Right cardiac atrium (tissue), 5 donors: ENCODE results near the gene EDARADD. TPM values are rescaled to one million over a fixed set of nuclear protein-coding genes. Genes with fewer than 3 reads are reported as not detected.
"Not testable (repeated sequence)": the region's sequence is repeated elsewhere in the genome, so short reads cannot be mapped to it uniquely, and the experiment has no call there.

Source experiments
- ATAC-seq, 2 donors: fragments of 200-7000 bp; cut with Tn5 transposase; one replicate each; pipeline versions ENCODE4 v1.8.0 to v1.9.1; 2020; ENCODE audit warnings: moderate library complexity in 2 of 2, mild to moderate bottlenecking in 1 of 2
- DNase-seq, 3 donors: peaks; one replicate each; pipeline ENCODE4 v3.0.0-alpha.2; 2020
- H3K27ac ChIP-seq: one replicate; pipeline ENCODE4 v1.5.1; 2013; ENCODE audit warnings: mild to moderate bottlenecking, low read length, control low read depth, moderate library complexity
- H3K27me3 ChIP-seq: one replicate; pipeline ENCODE4 v1.6.1; 2013; ENCODE audit not compliant: control insufficient read depth, insufficient read depth
- H3K4me1 ChIP-seq: one replicate; pipeline ENCODE4 v1.6.1; 2013; ENCODE audit warnings: low read length; ENCODE audit not compliant: control insufficient read depth, insufficient read depth
- H3K4me3 ChIP-seq: one replicate; pipeline ENCODE4 v1.5.1; 2013; ENCODE audit warnings: low read length, control low read depth
- H3K9me3 ChIP-seq: one replicate; pipeline ENCODE4 v1.6.1; 2013; ENCODE audit warnings: low read length; ENCODE audit not compliant: control insufficient read depth
- WGBS: extraction: QIAGEN DNeasy Blood & Tissue Kit; methylation state at CpG from one replicate; pipeline ENCODE4 v1.1.7; 2013; 5-methylcytosine and 5-hydroxymethylcytosine counted together
- intact Hi-C, 4 donors: fragments of 100-400 bp; cut with DNase I; formaldehyde crosslinking; loops; one replicate each; pipeline versions ENCODE4 v1.11.0 to v1.14.0; 2022 to 2023
- long read RNA-seq, 4 donors: library from polyadenylated mRNA; unstranded; transcript quantifications; one replicate each; pipeline ENCODE4 v2.0.0, GENCODE V29; 2020 to 2021
- polyA plus RNA-seq: library from polyadenylated mRNA; stranded (reverse); fragments of 200-250 nt; gene quantifications from one replicate; pipeline ENCODE4 v1.2.3, GENCODE V29; 2013
- total RNA-seq, 4 donors: library from RNA; stranded (reverse); fragmentation: NEBNext Ultra II Directional; extraction: Animal tissue kit (Norgen Biotek cat#: 25700); gene quantifications; one replicate each; pipeline ENCODE4 v1.2.1, GENCODE V29; 2021
- donor health status: healthy with polysubstance abuse.
- donor health status: DM: no; HTN: yes; CAD: no.
- donor health status: DM: no; HTN: no; CAD: no.
- donor health status: DM: no; HTN: yes; CAD: no; lungs with severe emphysema.
- donor health status: DM: yes; HTN: yes; CAD: no.

The EDARADD gene
- total RNA-seq (under 1 TPM; 0.18 to 0.40 (median 0.31) TPM), polyA plus RNA-seq (0.11 TPM)
- long read RNA-seq, donor 1 = 0 reads
- long read RNA-seq, donor 2 = 0 reads
- long read RNA-seq, donor 3, partial matches to known transcripts = 0 of 1 reads
- long read RNA-seq, donor 3, other reads (novel, unspliced or antisense) = 0 of 1 reads
- long read RNA-seq, donor 4 = 0 reads

- no peaks in the 10 kb centered on the region for H3K27me3 ChIP-seq
- no peak for ATAC-seq
- H3K4me1 ChIP-seq = no peaks in the 10 kb centered on the region
- no peaks in the 10 kb centered on the region for H3K9me3 ChIP-seq
- no peak for DNase-seq
- H3K27ac ChIP-seq = no peak within 1 kb of the TSS
- 67% methylated on average over 13 of the region's 13 CpGs for WGBS
- H3K4me3 ChIP-seq = peak within 1 kb of the TSS; percentile 73
- intact Hi-C loops = no loop called here
Measured at GRCh38 chr1:236393681-236394481, at the start of gene EDARADD. EDARADD (plus strand) TSS chr1:236394286; CDS start chr1:236394445, 159 bp downstream.

GRCh38 chr1:236345728-236346127, 48.4 kb upstream of the EDARADD start:
- WGBS = 17% methylated on average over 1 of the region's 1 CpG
- Histone ChIP-seq H3K4me3 (no peak overlapping the region), H3K27me3 (no peaks in the 10 kb centered on the region), H3K4me1 (no peaks in the 10 kb centered on the region), H3K27ac (no peak overlapping the region), H3K9me3 (no peaks in the 10 kb centered on the region)
- ATAC-seq = no peak
- DNase-seq = no peak
- intact Hi-C loops = no loop called here

- ATAC-seq (peak in 1 of 2 donors; percentile 19), DNase-seq (no peak)
- Histone ChIP-seq H3K4me1 (no peaks in the 10 kb centered on the region), H3K4me3 (no peak overlapping the region), H3K27me3 (no peaks in the 10 kb centered on the region), H3K27ac (no peak overlapping the region), H3K9me3 (no peaks in the 10 kb centered on the region)
- WGBS = 83% methylated on average over 31 of the region's 31 CpGs
- intact Hi-C loops = no loop called here
Measured at GRCh38 chr1:236348071-236348470, 46.0 kb upstream of the EDARADD start.

GRCh38 chr1:236350308-236350707, 43.8 kb upstream of the EDARADD start:
- ATAC-seq (no peak), DNase-seq (no peak)
- 84% methylated on average over 5 of the region's 5 CpGs for WGBS
- Histone ChIP-seq H3K27me3 (no peaks in the 10 kb centered on the region), H3K27ac (no peak overlapping the region), H3K4me3 (no peak overlapping the region), H3K4me1 (no peaks in the 10 kb centered on the region), H3K9me3 (no peaks in the 10 kb centered on the region)
- intact Hi-C loops = no loop called here

GRCh38 chr1:236351875-236352573, 42.1 kb upstream of the EDARADD start:
- intact Hi-C loops = no loop called here
- WGBS = 67% methylated on average over 7 of the region's 7 CpGs
- H3K4me1 ChIP-seq = no peaks in the 10 kb centered on the region
- no peaks in the 10 kb centered on the region for H3K27me3 ChIP-seq
- ATAC-seq = no peak
- no peaks in the 10 kb centered on the region for H3K9me3 ChIP-seq
- H3K4me3 ChIP-seq = no peak overlapping the region
- no peak overlapping the region for H3K27ac ChIP-seq
- no peak for DNase-seq

GRCh38 chr1:236352747-236353146, 41.3 kb upstream of the EDARADD start:
- WGBS = 98% methylated on average over 4 of the region's 4 CpGs
- H3K4me1 ChIP-seq, H3K4me3 ChIP-seq, H3K27ac ChIP-seq, DNase-seq, H3K9me3 ChIP-seq, intact Hi-C loops, ATAC-seq, H3K27me3 ChIP-seq: not testable (repeated sequence)

GRCh38 chr1:236353813-236354212, 40.3 kb upstream of the EDARADD start:
- 72% methylated on average over 4 of the region's 4 CpGs for WGBS
- ATAC-seq = no peak
- Histone ChIP-seq H3K4me3 (no peak overlapping the region), H3K4me1 (no peaks in the 10 kb centered on the region), H3K27ac (no peak overlapping the region), H3K27me3 (no peaks in the 10 kb centered on the region), H3K9me3 (no peaks in the 10 kb centered on the region)
- intact Hi-C loops = no loop called here
- no peak for DNase-seq

- ATAC-seq = no peak
- 33% methylated on average over 4 of the region's 4 CpGs for WGBS
- Histone ChIP-seq H3K4me1 (no peaks in the 10 kb centered on the region), H3K27me3 (no peaks in the 10 kb centered on the region), H3K4me3 (no peak overlapping the region), H3K9me3 (no peaks in the 10 kb centered on the region), H3K27ac (no peak overlapping the region)
- intact Hi-C loops = no loop called here
- DNase-seq = no peak
Measured at GRCh38 chr1:236354330-236355147, 39.5 kb upstream of the EDARADD start.

GRCh38 chr1:236356141-236356540, 37.9 kb upstream of the EDARADD start:
- DNase-seq = no peak

GRCh38 chr1:236361909-236362590, 32.0 kb upstream of the EDARADD start:
- no peak for ATAC-seq
- no peak for DNase-seq
- no peaks in the 10 kb centered on the region for H3K27me3 ChIP-seq
- H3K4me1 ChIP-seq = no peaks in the 10 kb centered on the region
- 92% methylated on average over 7 of the region's 7 CpGs for WGBS
- H3K9me3 ChIP-seq = no peaks in the 10 kb centered on the region
- intact Hi-C loops = no loop called here
- H3K4me3 ChIP-seq = no peak overlapping the region
- no peak overlapping the region for H3K27ac ChIP-seq

More at GRCh38 chr1:236356141-236356540, 37.9 kb upstream of the EDARADD start:
- H3K4me1 ChIP-seq = no peaks in the 10 kb centered on the region
- no peak overlapping the region for H3K4me3 ChIP-seq
- H3K9me3 ChIP-seq = no peaks in the 10 kb centered on the region
- ATAC-seq = no peak
- 65% methylated on average over 2 of the region's 2 CpGs for WGBS
- H3K27ac ChIP-seq = no peak overlapping the region
- intact Hi-C loops = no loop called here
- no peaks in the 10 kb centered on the region for H3K27me3 ChIP-seq
